Right atrium auricular region (tissue), 2 donors: ENCODE results near the gene CSNK1G3. TPM values are rescaled to one million over a fixed set of nuclear protein-coding genes. Genes with fewer than 3 reads are reported as not detected.

Source experiments
- DNase-seq: peaks from one replicate; pipeline ENCODE4 v3.0.0-alpha.2; 2019; ENCODE audit warnings: low spot score
- H3K27ac ChIP-seq, 2 donors: fragments of 200-600 bp; sonication (generic); 1 replicate in 1 of 2; 2 replicates in 1 of 2; pipeline ENCODE4 v1.5.1; 2016 to 2019
- H3K27me3 ChIP-seq, 2 donors: fragments of 200-600 bp; sonication (generic); one replicate each; pipeline versions ENCODE4 v1.5.1 to v1.6.0; 2017 to 2019
- H3K36me3 ChIP-seq: fragments of 200-600 bp; sonication (generic); one replicate; pipeline ENCODE4 v1.5.1; 2016
- H3K4me1 ChIP-seq, 2 donors: fragments of 200-600 bp; sonication (generic); one replicate each; pipeline versions ENCODE4 v1.5.1 to v1.6.0; 2017 to 2019
- H3K4me3 ChIP-seq, 2 donors: fragments of 200-600 bp; sonication (generic); 1 replicate in 1 of 2; 2 replicates in 1 of 2; pipeline ENCODE4 v1.5.1; 2017 to 2019; ENCODE audit warnings: mild to moderate bottlenecking in 1 of 2, moderate library complexity in 1 of 2
- H3K9me3 ChIP-seq, 2 donors: fragments of 200-600 bp; sonication (generic); one replicate each; pipeline ENCODE4 v1.5.1; 2019
- CTCF ChIP-seq, 2 donors: fragments of 200-600 bp; sonication (generic); IDR thresholded peaks; one replicate each; pipeline ENCODE4 v1.5.1; 2019; ENCODE audit warnings: antibody characterized with exemption in 2 of 2
- total RNA-seq, 2 donors: library from RNA; depleted of rRNA; stranded (reverse); fragments of >200 nt; gene quantifications; one replicate each; pipeline ENCODE4 v1.1.0, GENCODE V29; 2016

Gene CSNK1G3
- total RNA-seq, 2 donors from 2014 or later: 28.1 to 28.9 TPM

DNA sequence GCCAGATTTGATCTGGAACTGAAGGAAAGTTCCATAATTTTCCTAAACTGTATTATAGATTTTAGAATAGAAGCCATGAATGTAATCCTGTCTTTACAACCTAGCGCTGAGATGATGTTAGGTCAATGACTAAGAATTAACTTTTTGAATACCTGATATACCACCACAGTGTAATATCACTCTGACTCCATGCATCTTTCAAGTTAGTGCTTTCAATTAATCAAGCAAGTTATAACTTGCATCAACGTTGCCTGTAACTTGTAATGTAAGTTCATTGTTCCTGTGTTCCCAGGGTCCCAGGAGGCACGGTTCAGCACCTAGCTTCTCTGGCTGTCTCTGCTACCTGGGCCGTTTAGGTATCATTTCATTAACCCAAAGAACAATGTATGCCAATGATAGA lies 139.3 kb downstream of the CSNK1G3 start:
- Histone ChIP-seq H3K4me1 (no peaks in the 10 kb centered on the region), H3K27me3 (no peaks in the 10 kb centered on the region), H3K27ac (no peak overlapping the region), H3K9me3 (no peaks in the 10 kb centered on the region), H3K4me3 (no peak overlapping the region), H3K36me3 (no peaks in the 10 kb centered on the region)
- no peak for DNase-seq
- no peak for TF ChIP-seq CTCF (IDR thresholded peaks at IDR 0.05)

GRCh38 chr5:123659011-123659410 lies 147.0 kb downstream of the CSNK1G3 start:
- H3K4me1 ChIP-seq: no peaks in the 10 kb centered on the region
- TF ChIP-seq CTCF (IDR thresholded peaks at IDR 0.05): no peak
- H3K36me3 ChIP-seq: no peaks in the 10 kb centered on the region
- H3K27me3 ChIP-seq: no peaks in the 10 kb centered on the region
- no peak for DNase-seq
- H3K4me3 ChIP-seq: no peak overlapping the region
- peaks cover 0 to 8% of the 10 kb centered on the region in 2 donors for H3K9me3 ChIP-seq
- no peak overlapping the region for H3K27ac ChIP-seq

DNA sequence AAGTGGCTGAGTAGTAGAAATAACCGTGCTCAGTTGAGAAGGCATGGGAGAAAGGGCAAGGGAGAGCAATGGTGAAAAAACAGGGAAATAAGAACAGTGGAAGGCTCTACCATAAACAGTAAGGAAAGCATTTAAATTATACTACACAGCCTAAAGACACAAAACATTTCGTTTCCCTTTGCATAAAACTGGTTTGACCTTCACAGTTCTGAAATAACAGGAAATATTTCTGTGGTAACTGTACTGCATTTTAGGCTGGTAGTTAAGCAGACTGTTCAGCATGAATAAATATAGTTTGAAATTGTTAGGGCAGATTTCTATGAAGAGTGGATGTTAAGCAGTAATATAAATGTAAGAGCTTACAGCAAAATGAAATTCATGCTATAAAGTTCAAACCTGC lies 147.5 kb downstream of the CSNK1G3 start:
- Histone ChIP-seq H3K4me3 (no peak overlapping the region), H3K27ac (no peak overlapping the region), H3K9me3 (peaks cover 0 to 12% of the 10 kb centered on the region in 2 donors), H3K27me3 (no peaks in the 10 kb centered on the region), H3K4me1 (no peaks in the 10 kb centered on the region), H3K36me3 (no peaks in the 10 kb centered on the region)
- no peak for DNase-seq
- no peak for TF ChIP-seq CTCF (IDR thresholded peaks at IDR 0.05)

DNA sequence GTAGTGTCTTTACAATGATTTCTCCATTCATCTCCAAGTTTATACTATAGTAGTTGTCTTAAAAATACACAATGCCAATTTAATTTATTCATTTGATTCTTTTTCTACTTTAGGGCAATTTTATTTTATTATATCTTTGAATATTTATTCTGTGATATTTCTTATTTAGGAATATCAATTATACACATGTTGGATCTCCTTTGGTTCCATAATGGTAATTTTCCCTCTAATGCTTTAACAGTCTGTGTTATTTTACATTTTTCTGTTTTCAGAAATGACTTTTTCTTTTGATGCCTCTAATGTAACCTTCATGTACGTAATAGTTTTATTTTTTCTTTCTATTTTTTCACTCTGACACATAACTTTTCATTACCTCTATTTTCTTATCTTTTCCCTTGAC lies 153.0 kb downstream of the CSNK1G3 start:
- Histone ChIP-seq H3K4me1 (no peaks in the 10 kb centered on the region), H3K27me3 (no peaks in the 10 kb centered on the region), H3K27ac (no peak overlapping the region), H3K4me3 (no peak overlapping the region), H3K9me3 (peaks cover 0 to 24% of the 10 kb centered on the region in 2 donors), H3K36me3 (no peaks in the 10 kb centered on the region)
- no peak for TF ChIP-seq CTCF (IDR thresholded peaks at IDR 0.05)
- no peak for DNase-seq

GRCh38 chr5:123665822-123666371 lies 153.9 kb downstream of the CSNK1G3 start:
- DNase-seq: no peak
- TF ChIP-seq CTCF (IDR thresholded peaks at IDR 0.05): no peak
- Histone ChIP-seq H3K9me3 (peaks cover 0 to 24% of the 10 kb centered on the region in 2 donors), H3K27ac (no peak overlapping the region), H3K4me1 (no peaks in the 10 kb centered on the region), H3K27me3 (no peaks in the 10 kb centered on the region), H3K4me3 (no peak overlapping the region), H3K36me3 (no peaks in the 10 kb centered on the region)

Other genes starting within 250 kb of the CSNK1G3 start
- 10 to 100 TPM; 11.1 to 11.8 TPM for gene CEP120, start 88.8 kb upstream of the CSNK1G3 start, total RNA-seq